HepG2 (cell line): ENCODE data around the gene NFE2L1. TPM values are rescaled to one million over a fixed set of nuclear protein-coding genes. Genes with fewer than 3 reads are reported as not detected.

Source experiments
- ATAC-seq: fragments of 200-7000 bp; cut with Tn5 transposase; 3 replicates; pipeline ENCODE4 v1.9.1; 2020; ENCODE audit warnings: mild to moderate bottlenecking, moderate library complexity
- BruUV-seq: library from RNA; stranded (reverse); fragments of 400-500 nt; replicated peaks from 2 replicates; lab custom pipeline; 2021; lab: Mats Ljungman, UMichigan
- CTCF ChIA-PET: fragments of 300-600 bp; formaldehyde crosslinking; extraction: SDS; loops from one replicate; lab custom pipeline; 2021; ENCODE audit warnings: low total read pairs, inconsistent platforms, low intra/inter-chr PET ratio; lab: Yijun Ruan, JAX
- POLR2A ChIA-PET: fragments of 350-600 bp; sonication (Branson Sonifier 250); formaldehyde crosslinking; loops from one replicate; lab custom pipeline; 2020; ENCODE audit warnings: antibody characterized with exemption, inconsistent platforms; lab: Yijun Ruan, JAX
- DNase-seq: peaks from one replicate; pipeline ENCODE4 v3.0.0-alpha.2; 2015; ENCODE audit warnings: low spot score
- FAIRE-seq: peaks from 3 replicates; lab custom pipeline; 2011; peaks lifted over from hg19 to GRCh38; lab: Jason Lieb, UNC
- H2AFZ ChIP-seq: one replicate; pipeline ENCODE4 v1.6.1; 2011; ENCODE audit warnings: low read length, inconsistent platforms
- H3K27ac ChIP-seq: fragments of 300-600 bp; 3 replicates; pipeline ENCODE4 v1.8.0; 2011; ENCODE audit warnings: mixed run types, mild to moderate bottlenecking, mixed read lengths, low read length, inconsistent platforms; ENCODE audit not compliant: insufficient read depth; ENCODE audit errors: extremely low read length
- H3K27me3 ChIP-seq, 2 experiments: fragments of 200-600 bp in 1 of 2; 2 replicates in 1 of 2; 3 replicates in 1 of 2; pipeline versions ENCODE4 v1.6.0 to v1.8.0; 2011; ENCODE audit warnings: low read length in 2 of 2, mild to moderate bottlenecking in 2 of 2, moderate library complexity in 2 of 2, inconsistent platforms in 1 of 2; ENCODE audit not compliant: insufficient read depth in 2 of 2, control insufficient read depth in 1 of 2
- H3K36me3 ChIP-seq, 2 experiments: fragments of 200-600 bp in 1 of 2; replicated peaks in 1 of 2; 2 replicates in 1 of 2; 3 replicates in 1 of 2; pipeline versions ENCODE4 v1.5.1 to v1.8.0; 2011; ENCODE audit warnings: low read length in 2 of 2, inconsistent platforms in 1 of 2; ENCODE audit not compliant: insufficient read depth in 2 of 2, control insufficient read depth in 1 of 2
- H3K4me1 ChIP-seq: 2 replicates; pipeline ENCODE4 v1.5.1; 2012; ENCODE audit warnings: low read length, inconsistent platforms; ENCODE audit not compliant: insufficient read depth
- H3K4me2 ChIP-seq: 2 replicates; pipeline ENCODE4 v1.6.0; 2011; ENCODE audit warnings: low read depth, low read length, inconsistent platforms
- H3K4me3 ChIP-seq, 3 experiments: fragments of 200-600 bp in 1 of 3; sonication (generic), shearing (Covaris generic) in 1 of 3; replicated peaks in 1 of 3; 2 replicates each; pipeline ENCODE4 v1.5.1; 2011 to 2016; ENCODE audit warnings: low read length in 3 of 3, inconsistent platforms in 2 of 3, low read depth in 2 of 3, mild to moderate bottlenecking in 2 of 3, control low read depth in 1 of 3, mixed read lengths in 1 of 3; ENCODE audit not compliant: insufficient read depth in 1 of 3
- H3K79me2 ChIP-seq: one replicate; pipeline ENCODE4 v1.6.1; 2011; ENCODE audit warnings: low read length, inconsistent platforms; ENCODE audit not compliant: insufficient read depth
- H3K9ac ChIP-seq: 2 replicates; pipeline ENCODE4 v1.6.0; 2011; ENCODE audit warnings: mild to moderate bottlenecking, low read depth, low read length, inconsistent platforms; ENCODE audit not compliant: insufficient read depth
- H3K9me3 ChIP-seq: 2 replicates; pipeline ENCODE4 v1.5.1; 2012; ENCODE audit warnings: mild to moderate bottlenecking, low read length
- H4K20me1 ChIP-seq: 2 replicates; pipeline ENCODE4 v1.6.0; 2011; ENCODE audit warnings: inconsistent platforms, mild to moderate bottlenecking, low read length, moderate library complexity; ENCODE audit not compliant: insufficient read depth
- FOXO4 ChIP-seq: sonication (generic); formaldehyde crosslinking; conservative IDR thresholded peaks from 2 replicates; pipeline ENCODE4 v1.8.1; 2023; ENCODE audit warnings: missing genetic modification reagents
- KLF16 ChIP-seq, 2 experiments: sonication (generic) in 1 of 2; formaldehyde crosslinking in 1 of 2; IDR thresholded peaks; 2 replicates each; pipeline versions ENCODE4 v1.6.1 to v1.8.0; 2016 to 2023; ENCODE audit warnings: missing genetic modification reagents in 2 of 2, missing compliant biosample characterization in 1 of 2
- MEIS2 ChIP-seq: sonication (generic); formaldehyde crosslinking; IDR thresholded peaks from 2 replicates; pipeline ENCODE4 v1.9.0; 2021; ENCODE audit warnings: mild to moderate bottlenecking, missing genetic modification reagents
- MXD4 ChIP-seq: IDR thresholded peaks from 2 replicates; pipeline ENCODE4 v1.6.1; 2016; ENCODE audit warnings: mild to moderate bottlenecking, missing biosample characterization, missing genetic modification reagents
- PPARG ChIP-seq: conservative IDR thresholded peaks from 2 replicates; pipeline ENCODE4 v1.6.1; 2016; ENCODE audit warnings: missing biosample characterization, missing genetic modification reagents
- SAP130 ChIP-seq: IDR thresholded peaks from 2 replicates; pipeline ENCODE4 v1.6.1; 2016; ENCODE audit warnings: low read depth
- ZNF124 ChIP-seq: sonication (generic); formaldehyde crosslinking; IDR thresholded peaks from 2 replicates; pipeline ENCODE4 v1.4.0; 2020; ENCODE audit warnings: missing genetic modification reagents
- ZNF3 ChIP-seq: IDR thresholded peaks from 2 replicates; pipeline ENCODE4 v1.7.0; 2017; ENCODE audit warnings: inconsistent platforms
- ZNF383 ChIP-seq: sonication (generic); formaldehyde crosslinking; IDR thresholded peaks from 2 replicates; pipeline ENCODE4 v1.4.0; 2020; ENCODE audit warnings: missing genetic modification reagents, mild to moderate bottlenecking, borderline replicate concordance
- ZNF44 ChIP-seq: sonication (generic); formaldehyde crosslinking; IDR thresholded peaks from 2 replicates; pipeline ENCODE4 v1.5.1; 2020; ENCODE audit warnings: mild to moderate bottlenecking, missing genetic modification reagents
- ZNF549 ChIP-seq: sonication (generic); formaldehyde crosslinking; IDR thresholded peaks from 2 replicates; pipeline ENCODE4 v1.5.0; 2020; ENCODE audit warnings: missing genetic modification reagents
- ZNF773 ChIP-seq: sonication (generic); formaldehyde crosslinking; IDR thresholded peaks from 2 replicates; pipeline ENCODE4 v1.4.0; 2020; ENCODE audit warnings: missing genetic modification reagents, borderline replicate concordance
- ZZZ3 ChIP-seq: sonication (generic); formaldehyde crosslinking; IDR thresholded peaks from 2 replicates; pipeline ENCODE4 v1.4.0; 2020; ENCODE audit warnings: missing genetic modification reagents, mild to moderate bottlenecking, borderline replicate concordance
- WGBS: methylation state at CpG from one replicate; pipeline ENCODE4 v1.1.6; 2017; ENCODE audit warnings: low lambda C conversion rate; 5-methylcytosine and 5-hydroxymethylcytosine counted together
- in situ Hi-C: cut with HindIII; loops from 2 replicates; pipeline ENCODE4 v1.10.0; 2017; ENCODE audit warnings: low pct_unique_long_range_greater_than_20kb; ENCODE audit not compliant: extremely low pct_ligation_motif_present
- intact Hi-C: fragments of 100-400 bp; cut with micrococcal nuclease; formaldehyde crosslinking; loops from one replicate; pipeline ENCODE4 v1.10.0; 2022; ENCODE audit not compliant: unreplicated experiment
- polyA plus RNA-seq, 8 experiments: library from polyadenylated mRNA; depleted of rRNA in 3 of 8; stranded (reverse) in 7 of 8; unstranded in 1 of 8; fragments of >200 nt; fragmentation: Illumina TruSeq in 4 of 8; extraction: Trizol in 4 of 8; gene quantifications; 2 replicates each; pipeline versions ENCODE4 v1.2.1 to v1.2.3, GENCODE V29; 2011 to 2016; ENCODE audit warnings: low read depth in 4 of 8, missing spikeins in 1 of 8, mixed read lengths in 1 of 8; ENCODE audit not compliant: insufficient read depth in 1 of 8
- total RNA-seq, 5 experiments: library from RNA; depleted of rRNA; stranded (reverse); fragments of >200 nt; fragmentation: Illumina TruSeq; extraction: Trizol; gene quantifications; 2 replicates each; pipeline ENCODE4 v1.2.3, GENCODE V29; 2016; ENCODE audit warnings: low read depth in 1 of 5
- TF ChIP-seq, protein P1 (sequence below): sonication (generic); formaldehyde crosslinking; conservative IDR thresholded peaks from 2 replicates; pipeline ENCODE4 v1.8.0; 2022; ENCODE audit warnings: low read depth, missing genetic modification reagents
- TF ChIP-seq, protein P2 (sequence below), 2 experiments: sonication (generic) in 1 of 2; formaldehyde crosslinking in 1 of 2; IDR thresholded peaks; 2 replicates each; pipeline versions ENCODE4 v1.5.1 to v1.6.1; 2011 to 2020; ENCODE audit warnings: borderline replicate concordance in 1 of 2, low read depth in 1 of 2, low read length in 1 of 2, mild to moderate bottlenecking in 1 of 2, missing genetic modification reagents in 1 of 2, moderate library complexity in 1 of 2

Gene NFE2L1
- total and polyA plus RNA-seq, 2 of the 13 experiments (the other 11 are each of a cell fraction or from before 2014, with no cell fraction given) = 67.0 to 234 TPM

DNA sequence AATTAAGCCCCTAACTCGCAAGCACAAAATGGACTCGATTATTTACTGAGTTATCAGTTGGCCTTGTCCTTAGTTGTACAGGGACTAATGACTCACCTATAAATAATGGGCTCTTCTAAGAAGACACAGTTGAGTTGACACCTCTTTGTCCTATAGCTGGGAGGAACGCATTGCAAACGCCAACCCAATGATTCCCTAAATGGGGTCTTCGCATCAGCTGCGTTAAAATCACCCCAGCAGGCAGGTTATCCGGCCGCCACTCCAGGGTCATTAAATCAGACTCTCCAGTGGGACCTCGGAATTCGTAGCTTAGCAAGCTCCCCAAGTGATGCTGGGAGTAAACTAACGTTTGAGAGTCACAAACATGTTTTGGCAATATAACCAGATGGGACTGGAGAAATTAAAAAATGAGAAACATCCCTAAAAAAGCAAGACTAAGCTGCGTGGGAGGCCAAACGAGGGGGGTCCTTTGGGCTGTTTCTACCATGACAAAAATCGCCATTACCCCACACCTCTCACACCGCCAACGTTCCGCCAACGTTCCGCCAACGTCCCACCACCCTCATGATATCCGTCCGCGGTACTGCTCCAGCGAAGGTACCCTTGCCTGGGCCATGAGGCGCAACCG is 932 bp upstream of the NFE2L1 start (continued):
- TF ChIP-seq ZNF383 (CRISPR knock-in tag) (no peak), SAP130 (CRISPR knock-in tag) (no peak), ZZZ3 (no peak), ZNF124 (no peak), ZNF773 (CRISPR knock-in tag) (no peak), KLF16 (CRISPR knock-in tag; IDR thresholded peaks at IDR 0.05) (no peak), MXD4 (CRISPR knock-in tag) (no peak), PPARG (CRISPR knock-in tag) (no peak), ZNF549 (CRISPR knock-in tag) (no peak)

DNA sequence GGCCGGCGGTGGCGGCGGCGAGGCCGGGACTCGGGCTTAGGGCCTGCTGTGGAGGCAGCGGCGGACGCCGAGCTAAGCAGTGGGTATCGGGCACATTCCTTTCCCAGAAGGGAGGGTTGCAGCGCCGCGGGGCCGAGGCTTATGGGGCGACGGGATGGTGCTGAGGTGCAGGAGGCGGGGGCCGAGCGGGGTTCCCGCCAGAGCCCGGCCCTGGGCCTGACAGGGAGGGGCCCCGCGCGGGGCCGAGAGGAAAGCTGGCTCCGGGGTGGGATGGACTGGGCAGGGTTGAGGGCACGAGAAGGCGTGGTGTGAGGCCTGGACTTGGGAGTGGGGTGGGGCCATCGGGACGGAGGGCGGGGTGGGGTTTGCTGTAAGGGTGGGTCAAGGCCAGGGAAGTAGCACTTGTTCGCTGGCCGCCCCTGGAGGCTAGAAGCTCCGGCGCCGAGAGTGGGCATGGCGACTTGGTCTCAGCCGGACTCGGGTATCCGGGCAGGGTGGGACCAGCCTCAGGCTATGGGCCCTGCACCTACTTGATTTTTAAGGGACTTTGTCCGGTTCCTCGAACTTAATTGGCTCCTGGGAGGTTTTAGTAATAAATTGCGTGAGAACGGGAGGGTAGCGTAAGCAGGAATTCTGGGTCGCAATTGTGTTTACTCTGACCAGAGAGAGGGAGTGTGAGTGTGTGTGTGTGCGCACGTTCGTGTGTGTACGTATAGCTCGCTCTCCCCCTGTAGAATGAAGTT is 396 bp downstream of the NFE2L1 start:
- Histone ChIP-seq H3K9me3 (no peaks in the 10 kb centered on the region), H2AFZ (no peak overlapping the region), H3K9ac (peak overlapping the region; percentile 88), H3K4me1 (peaks cover 69% of the 10 kb centered on the region), H3K36me3 (peaks cover 4 to 30% of the 10 kb centered on the region in 2 experiments), H3K4me2 (peak overlapping the region; percentile 93), H3K79me2 (peaks cover 46% of the 10 kb centered on the region), H4K20me1 (peaks cover 32% of the 10 kb centered on the region), H3K27me3 (no peaks in the 10 kb centered on the region; a peak in 2 of 5 replicates), H3K4me3 (peak overlapping the region; percentile 81 to 88 (median 85)), H3K27ac (peak overlapping the region; percentile 97)
- ChIA-PET POLR2A (interaction anchor here (0.6 to 2.9 kb wide), 43 partner anchors 9 to 844 kb away, joined by 3 to 56 read pairs (median 5); partner anchors contain the start of genes ATP5MC1, CBX1, CDK5RAP3 and COPZ2), CTCF (interaction anchor here (1.7 kb wide), 1 partner anchor 26 kb away, joined by 7 read pairs; no protein-coding TSS in a partner anchor)
- peak; percentile 84 for ATAC-seq
- FAIRE-seq = peak; percentile 92
- in situ Hi-C loops (no loop called here), intact Hi-C loops (loop anchor here (1.0 kb wide), 1 partner anchor 22 kb away; no protein-coding TSS in a partner anchor)
- DNase-seq = peak; percentile 91
- BruUV-seq = no TSS peak
- under 1% methylated on average over 27 of the region's 53 CpGs for WGBS
- TF ChIP-seq, protein P1, sequence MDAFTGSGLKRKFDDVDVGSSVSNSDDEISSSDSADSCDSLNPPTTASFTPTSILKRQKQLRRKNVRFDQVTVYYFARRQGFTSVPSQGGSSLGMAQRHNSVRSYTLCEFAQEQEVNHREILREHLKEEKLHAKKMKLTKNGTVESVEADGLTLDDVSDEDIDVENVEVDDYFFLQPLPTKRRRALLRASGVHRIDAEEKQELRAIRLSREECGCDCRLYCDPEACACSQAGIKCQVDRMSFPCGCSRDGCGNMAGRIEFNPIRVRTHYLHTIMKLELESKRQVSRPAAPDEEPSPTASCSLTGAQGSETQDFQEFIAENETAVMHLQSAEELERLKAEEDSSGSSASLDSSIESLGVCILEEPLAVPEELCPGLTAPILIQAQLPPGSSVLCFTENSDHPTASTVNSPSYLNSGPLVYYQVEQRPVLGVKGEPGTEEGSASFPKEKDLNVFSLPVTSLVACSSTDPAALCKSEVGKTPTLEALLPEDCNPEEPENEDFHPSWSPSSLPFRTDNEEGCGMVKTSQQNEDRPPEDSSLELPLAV = no peak
- TF ChIP-seq, protein P2, sequence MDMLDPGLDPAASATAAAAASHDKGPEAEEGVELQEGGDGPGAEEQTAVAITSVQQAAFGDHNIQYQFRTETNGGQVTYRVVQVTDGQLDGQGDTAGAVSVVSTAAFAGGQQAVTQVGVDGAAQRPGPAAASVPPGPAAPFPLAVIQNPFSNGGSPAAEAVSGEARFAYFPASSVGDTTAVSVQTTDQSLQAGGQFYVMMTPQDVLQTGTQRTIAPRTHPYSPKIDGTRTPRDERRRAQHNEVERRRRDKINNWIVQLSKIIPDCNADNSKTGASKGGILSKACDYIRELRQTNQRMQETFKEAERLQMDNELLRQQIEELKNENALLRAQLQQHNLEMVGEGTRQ (IDR thresholded peaks at IDR 0.05; ENCODE audit: low read depth, low read length) = no peak
- TF ChIP-seq, protein P2 (CRISPR knock-in tag; IDR thresholded peaks at IDR 0.05; ENCODE audit: borderline replicate concordance) = no peak
- TF ChIP-seq ZNF44 (no peak; the same call in 1 of the 2 replicates), MEIS2 (CRISPR knock-in tag) (peak; percentile 50; the same call in 1 of the 2 replicates), ZNF3 (no peak; the same call in 1 of the 2 replicates), FOXO4 (CRISPR knock-in tag) (peak; percentile 8; the same call in 1 of the 2 replicates)
